MM.1S (cell line): ENCODE measurements around the gene SCN4A.

ENCODE experiments used
- CTCF ChIP-seq: fragments of 300-600 bp; sonication (generic); IDR thresholded peaks from 2 replicates; pipeline ENCODE4 v1.5.1; 2016; ENCODE audit warnings: antibody characterized with exemption, low read length, mixed read lengths
- EZH2 ChIP-seq: fragments of 300-600 bp; sonication (generic); optimal IDR thresholded peaks from 2 replicates; pipeline ENCODE3; 2017; ENCODE audit warnings: low read depth, mild to moderate bottlenecking, antibody characterized with exemption, low read length, mixed read lengths

DNA sequence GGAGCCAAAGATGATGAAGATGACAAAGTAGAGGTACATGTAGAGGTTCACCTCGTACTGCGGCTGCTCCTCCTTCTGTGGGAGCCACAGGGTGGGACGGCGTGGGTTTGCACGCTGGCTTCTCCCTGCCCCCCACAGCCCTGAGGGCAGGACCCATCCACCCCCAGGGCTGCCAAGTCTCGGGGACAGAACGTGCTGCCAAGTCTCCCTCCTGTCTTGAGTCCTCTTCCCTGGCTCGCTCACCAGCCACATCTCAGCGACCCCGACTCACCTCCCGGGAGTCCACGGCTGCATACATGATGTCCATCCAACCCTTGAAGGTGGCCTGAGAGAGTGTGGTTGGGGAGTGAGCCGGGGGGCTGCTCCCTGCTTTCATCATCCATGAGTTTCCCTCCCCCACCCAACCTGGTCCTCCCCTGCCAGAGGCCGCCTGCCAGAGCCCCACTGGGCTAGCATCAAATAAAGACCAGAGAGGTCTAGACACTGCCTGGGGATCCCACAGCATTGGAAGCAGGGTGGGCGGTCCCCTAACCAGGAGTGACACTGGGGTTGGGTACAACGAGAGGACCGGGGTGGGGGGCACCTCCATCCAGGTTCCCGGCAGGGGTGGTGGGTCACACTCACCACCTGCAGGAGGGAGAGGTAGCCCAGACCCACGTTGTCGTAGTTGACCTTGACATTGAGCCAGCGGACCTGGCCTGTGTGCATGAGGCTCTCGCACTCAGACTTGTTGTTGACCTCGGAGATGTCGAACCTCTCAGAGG is 27.8 kb downstream of the SCN4A start:
- TF ChIP-seq CTCF (no peak), EZH2 (no peak)
